Fibroblast of upper back skin (primary cell): ENCODE results near the gene EPHA2.

ENCODE experiments used
- DNase-seq: peaks from one replicate; pipeline ENCODE4 v3.0.0-alpha.2; 2013

Gene EPHA2

GRCh38 chr1:16149146-16149545, 6.7 kb downstream of the EPHA2 start:
- DNase-seq = no peak

- DNase-seq = no peak
Measured at GRCh38 chr1:16148329-16149092, 7.4 kb downstream of the EPHA2 start.

GRCh38 chr1:16147156-16147926, 8.5 kb downstream of the EPHA2 start:
- no peak for DNase-seq

- peak; percentile 95 for DNase-seq
Measured at GRCh38 chr1:16146279-16147155, 9.4 kb downstream of the EPHA2 start.

DNA sequence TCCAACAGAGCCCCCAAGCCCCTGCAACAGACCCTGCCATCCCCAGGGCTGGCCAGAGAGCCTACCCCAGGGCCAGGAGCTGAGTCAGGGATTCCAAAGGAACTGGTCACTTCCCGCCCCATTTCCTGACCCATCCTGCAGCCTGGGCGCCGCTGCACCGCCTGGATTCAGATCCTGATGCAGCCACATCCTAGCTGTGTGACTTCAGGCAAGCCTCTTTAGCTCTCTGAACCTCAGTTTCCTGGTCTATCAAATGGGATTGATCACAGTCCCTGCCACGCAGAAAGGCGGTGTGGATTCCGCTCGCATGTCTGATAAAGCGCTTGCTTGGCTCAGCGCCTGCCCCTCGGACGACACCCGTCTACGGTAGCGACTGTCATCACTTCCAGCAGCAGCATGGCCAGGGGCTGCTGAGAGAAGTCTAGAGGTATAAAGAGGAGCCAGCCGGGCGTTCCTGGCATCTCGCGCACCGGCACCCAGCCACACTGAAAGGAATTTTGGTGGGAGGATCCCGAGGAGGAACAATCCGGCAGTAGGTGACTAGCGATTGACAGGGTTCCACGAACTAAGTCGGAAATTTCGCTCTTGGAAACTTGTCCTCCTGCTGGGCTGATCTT, 10.1 kb downstream of the EPHA2 start:
- DNase-seq = peak; percentile 89

DNA sequence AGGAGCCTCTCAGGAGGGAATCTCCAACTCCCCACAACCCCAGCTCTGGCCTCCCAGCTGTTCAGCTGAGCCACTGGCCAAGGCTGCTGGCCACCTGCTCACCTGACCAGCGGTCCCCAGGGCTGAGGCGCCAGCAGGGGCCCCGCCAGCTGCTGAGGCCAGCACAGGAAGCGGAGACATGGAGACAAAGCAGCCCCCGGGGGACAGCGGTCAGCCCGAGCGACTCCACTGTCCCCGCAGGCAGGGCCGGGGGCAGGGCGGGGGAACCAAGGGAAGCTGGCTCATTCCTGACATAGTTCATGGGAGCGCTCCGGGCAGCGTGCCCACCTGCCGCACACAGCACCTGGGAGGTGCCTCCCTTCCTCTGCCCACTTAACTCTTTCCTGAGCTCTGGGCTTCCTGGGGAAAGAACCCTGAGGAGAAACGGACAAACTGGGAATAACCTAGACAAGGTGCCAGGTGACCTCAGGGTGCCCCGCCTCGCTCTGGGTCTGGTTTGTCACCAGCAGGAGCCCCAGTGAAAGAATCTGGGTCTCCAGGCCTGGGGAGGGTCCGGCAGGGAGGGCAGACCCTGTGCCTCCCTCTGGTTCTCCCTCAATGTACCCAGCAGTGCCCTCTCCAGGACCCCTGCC, 10.7 kb downstream of the EPHA2 start:
- peak; percentile 57 for DNase-seq

- no peak for DNase-seq
Measured at GRCh38 chr1:16144325-16145029, 11.4 kb downstream of the EPHA2 start.

DNA sequence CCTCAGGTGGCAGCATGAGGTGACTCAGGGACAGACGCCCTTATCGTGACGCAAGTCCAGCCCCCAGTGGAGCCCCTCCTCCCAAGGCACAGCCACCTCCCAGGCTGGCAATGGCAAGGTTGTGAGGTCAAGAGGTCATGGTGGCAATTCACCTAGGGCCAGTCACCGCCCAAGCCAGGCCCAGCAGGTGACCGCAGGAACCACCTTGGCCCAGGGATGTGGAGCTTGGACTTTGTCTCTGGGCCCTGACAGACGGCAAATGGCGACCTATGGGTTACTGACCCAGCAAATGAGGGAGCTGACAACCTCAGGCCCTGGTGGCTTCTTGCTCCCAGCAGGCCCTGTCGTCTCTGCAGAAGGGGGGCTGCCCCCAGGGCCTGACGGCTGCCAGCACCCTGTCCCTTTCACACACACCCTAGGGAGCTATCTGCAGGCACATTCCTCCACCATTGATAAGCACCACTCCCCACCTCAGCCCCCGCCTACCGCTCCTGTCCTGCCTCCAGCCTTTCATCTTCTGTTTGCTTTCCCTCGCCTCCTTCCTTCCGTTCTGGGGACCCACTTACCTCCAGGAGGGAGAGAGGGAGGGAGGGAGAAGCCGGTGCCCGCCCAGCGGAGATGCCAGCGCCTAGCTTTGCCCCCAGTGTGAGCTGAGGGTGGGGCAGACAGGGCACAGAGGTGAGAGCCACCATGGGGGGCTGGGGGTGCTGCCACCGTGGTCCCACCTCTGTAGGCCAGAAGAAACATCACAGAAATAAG, 12.1 kb downstream of the EPHA2 start:
- no peak for DNase-seq

GRCh38 chr1:16143005-16143565, 12.8 kb downstream of the EPHA2 start:
- no peak for DNase-seq

DNA sequence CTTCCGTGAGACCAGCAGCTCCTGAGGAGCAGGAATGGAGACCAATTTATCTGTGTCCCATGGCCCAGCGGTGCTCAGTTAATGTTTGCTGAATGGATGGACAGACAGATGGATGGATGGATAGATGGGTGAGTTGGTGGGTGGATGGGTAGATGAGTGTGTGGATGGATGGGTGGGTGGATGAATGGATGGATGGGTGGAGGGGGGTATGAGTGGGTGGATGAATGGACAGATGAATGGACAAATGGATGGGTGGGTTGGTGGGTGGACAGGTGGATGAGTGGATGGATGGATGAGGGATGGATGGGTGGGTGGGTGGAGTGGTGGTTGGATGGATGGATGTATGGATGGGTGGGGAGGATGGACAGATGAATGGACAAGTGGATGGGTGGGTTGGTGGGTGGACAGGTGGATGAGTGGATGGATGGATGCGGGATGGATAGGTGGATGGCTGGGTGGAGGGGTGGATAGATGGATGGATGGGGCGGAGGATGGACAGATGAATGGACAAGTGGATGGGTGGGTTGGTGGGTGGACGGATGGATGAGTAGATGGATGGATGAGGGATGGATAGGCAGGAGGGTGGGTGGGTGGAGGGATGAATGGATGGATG, 13.4 kb downstream of the EPHA2 start:
- no peak for DNase-seq

GRCh38 chr1:16141573-16142336, 14.1 kb downstream of the EPHA2 start:
- no peak for DNase-seq

GRCh38 chr1:16140068-16140596, 15.7 kb downstream of the EPHA2 start:
- no peak for DNase-seq

DNA sequence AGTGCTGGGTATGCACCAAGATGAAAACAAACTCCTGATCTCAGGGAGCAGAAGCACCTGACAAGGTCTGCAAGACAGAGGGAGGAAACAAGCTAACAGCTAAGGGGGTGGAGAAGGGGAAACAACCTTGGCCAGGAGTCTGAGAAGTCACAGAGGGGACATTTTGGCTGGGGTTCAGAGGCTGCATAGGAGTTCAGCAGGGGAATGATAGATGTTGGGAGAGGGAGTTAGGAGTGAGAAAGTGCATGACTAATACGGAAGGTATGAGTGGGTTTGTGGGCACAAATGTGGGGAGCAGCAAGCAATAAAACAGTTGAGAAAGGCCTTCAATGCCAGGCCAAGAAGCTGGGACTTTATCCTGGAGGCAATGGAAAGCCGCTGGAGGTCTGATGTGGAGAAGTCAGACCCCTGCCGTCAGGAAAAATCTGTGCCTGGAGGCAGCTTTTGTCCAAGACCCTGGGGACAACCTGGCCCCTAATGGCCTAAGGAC, 16.4 kb downstream of the EPHA2 start:
- DNase-seq = peak; percentile 89

GRCh38 chr1:16138772-16139221, 17.1 kb downstream of the EPHA2 start:
- DNase-seq = no peak

- no peak for DNase-seq
Measured at GRCh38 chr1:16137890-16138467, 17.9 kb downstream of the EPHA2 start.

DNA sequence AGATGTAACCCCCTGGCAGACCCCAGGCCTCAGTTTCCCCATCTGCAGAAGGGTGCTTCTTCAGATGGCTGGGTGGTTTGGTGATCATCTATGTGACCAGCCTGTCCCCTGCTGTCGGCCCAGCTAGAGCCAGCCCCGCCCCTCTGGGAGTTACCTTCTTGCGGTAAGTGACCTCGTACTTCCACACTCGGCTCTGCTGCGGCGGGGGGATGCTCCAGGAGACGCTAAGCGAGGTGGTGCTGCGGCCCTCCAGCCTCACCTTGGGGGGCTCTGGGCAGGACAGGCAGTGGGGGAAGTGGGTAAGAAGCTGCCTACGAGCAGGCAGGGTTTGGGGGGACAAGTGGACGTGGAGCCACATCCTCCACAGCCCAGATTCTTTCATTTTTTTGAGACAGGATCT, 20.4 kb downstream of the EPHA2 start:
- DNase-seq = no peak

GRCh38 chr1:16134906-16135305, 21.0 kb downstream of the EPHA2 start:
- no peak for DNase-seq

DNA sequence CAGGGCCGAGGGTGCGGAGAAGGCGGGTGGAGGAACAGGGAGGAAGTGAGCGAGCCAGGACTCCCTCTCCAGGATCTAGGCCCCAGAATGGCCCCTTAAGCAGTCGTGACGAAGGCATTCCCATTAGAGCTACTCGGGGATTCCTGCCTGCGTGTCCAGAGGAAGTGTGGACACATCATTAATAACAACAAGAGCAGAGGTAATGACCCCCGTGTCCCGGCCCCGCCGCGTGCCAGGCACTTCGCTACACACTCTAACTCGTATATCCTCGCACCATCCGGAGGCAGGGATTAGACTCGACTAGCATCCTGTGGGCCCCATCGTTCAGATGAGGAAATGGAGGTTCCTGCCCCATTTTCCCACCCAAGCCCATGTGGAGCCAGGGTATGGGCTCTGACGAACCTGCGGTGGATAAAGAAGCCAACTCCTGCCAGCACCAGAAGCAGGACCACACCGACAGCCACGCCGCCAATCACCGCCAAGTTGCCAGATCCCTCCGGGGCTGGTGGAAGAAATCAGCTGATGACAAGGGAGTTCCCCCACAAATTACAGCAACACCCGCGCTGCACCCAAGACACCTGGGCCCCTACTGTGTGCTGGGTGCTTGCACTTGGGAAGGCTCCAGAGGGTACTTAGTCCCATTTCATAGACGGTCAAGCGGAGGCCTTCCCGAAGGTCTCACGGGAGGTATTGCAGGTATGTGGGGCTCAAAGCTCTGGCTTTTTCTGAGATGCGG, 21.6 kb downstream of the EPHA2 start:
- DNase-seq = no peak
